Calu3 (cell line): ENCODE results near the gene ARID1B. TPM values are rescaled to one million over a fixed set of nuclear protein-coding genes. Genes with fewer than 3 reads are reported as not detected.

Experiments used
- BruUV-seq: library from RNA; stranded (reverse); fragments of 400-500 nt; replicated peaks from 2 replicates; lab custom pipeline; 2021; lab: Mats Ljungman, UMichigan
- CTCF ChIA-PET: fragments of 300-600 bp; sonication (Branson Sonifier 250); formaldehyde crosslinking; loops from one replicate; lab custom pipeline; 2022; ENCODE audit warnings: antibody characterized with exemption; lab: Charles Lee
- DNase-seq: peaks from one replicate; pipeline ENCODE4 v3.0.0; 2022
- H3K27ac Mint-ChIP-seq: one replicate; pipeline ENCODE4 v1.8.0; 2022; ENCODE audit warnings: mixed read lengths; ENCODE audit not compliant: unreplicated experiment
- H3K27me3 Mint-ChIP-seq: one replicate; pipeline ENCODE4 v1.8.0; 2022; ENCODE audit warnings: mixed read lengths; ENCODE audit not compliant: unreplicated experiment
- H3K36me3 Mint-ChIP-seq: one replicate; pipeline ENCODE4 v1.8.0; 2022; ENCODE audit warnings: mild to moderate bottlenecking, moderate library complexity, mixed read lengths; ENCODE audit not compliant: insufficient read depth, unreplicated experiment
- H3K4me1 Mint-ChIP-seq: one replicate; pipeline ENCODE4 v1.8.0; 2022; ENCODE audit warnings: mild to moderate bottlenecking, low read depth, mixed read lengths; ENCODE audit not compliant: unreplicated experiment
- H3K4me3 Mint-ChIP-seq: one replicate; pipeline ENCODE4 v1.8.0; 2022; ENCODE audit warnings: mild to moderate bottlenecking, low read depth, moderate library complexity, mixed read lengths; ENCODE audit not compliant: unreplicated experiment
- H3K9me3 Mint-ChIP-seq: one replicate; pipeline ENCODE4 v1.8.0; 2022; ENCODE audit warnings: low read depth, mixed read lengths; ENCODE audit not compliant: unreplicated experiment
- CTCF ChIP-seq: fragments of 200-600 bp; IDR thresholded peaks from one replicate; pipeline ENCODE4 v1.8.0; 2022; ENCODE audit warnings: antibody characterized with exemption; ENCODE audit not compliant: unreplicated experiment
- intact Hi-C: fragments of 100-400 bp; cut with micrococcal nuclease; formaldehyde crosslinking; loops from one replicate; pipeline ENCODE4 v1.10.0; 2022; ENCODE audit not compliant: unreplicated experiment
- total RNA-seq: library from RNA; stranded (reverse); gene quantifications from 2 replicates; pipeline ENCODE4 v1.2.3, GENCODE V29; 2022

The ARID1B gene
- total RNA-seq, 1 experiment from 2014 or later: 53.5 TPM

- CTCF ChIA-PET: no interaction called here
- intact Hi-C loops: no loop called here
- BruUV-seq: no TSS peak
- no peaks in the 10 kb centered on the region for H3K36me3 Mint-ChIP-seq
- H3K4me3 Mint-ChIP-seq: no peak overlapping the region
- no peak overlapping the region for H3K27ac Mint-ChIP-seq
- no peak for DNase-seq
- H3K9me3 Mint-ChIP-seq: no peaks in the 10 kb centered on the region
- no peaks in the 10 kb centered on the region for H3K27me3 Mint-ChIP-seq
- H3K4me1 Mint-ChIP-seq: no peaks in the 10 kb centered on the region
- TF ChIP-seq CTCF: no peak
Measured at GRCh38 chr6:157168471-157168870, 391.3 kb downstream of the ARID1B start.

DNA sequence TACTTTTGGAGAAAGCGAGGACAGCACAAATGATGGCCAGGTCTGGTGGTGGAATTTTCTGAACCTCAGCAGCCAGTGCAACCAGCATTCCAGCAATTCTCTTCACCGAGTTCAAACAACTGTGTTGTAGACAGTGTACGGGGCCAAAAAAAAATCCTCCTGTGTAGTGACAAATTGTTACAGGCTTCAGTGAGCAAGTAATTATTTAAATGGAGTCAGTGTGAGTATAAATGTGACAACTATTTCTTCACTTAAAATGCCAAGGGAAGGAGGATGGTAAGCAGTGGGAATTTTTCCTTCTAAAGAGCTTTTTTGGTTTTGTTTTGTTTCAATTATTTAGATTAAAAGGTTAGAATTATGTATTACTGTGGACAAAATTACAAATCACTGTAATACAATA is 392.0 kb downstream of the ARID1B start:
- H3K27me3 Mint-ChIP-seq: no peaks in the 10 kb centered on the region
- no peak for TF ChIP-seq CTCF
- no peak overlapping the region for H3K27ac Mint-ChIP-seq
- H3K36me3 Mint-ChIP-seq: no peaks in the 10 kb centered on the region
- H3K4me3 Mint-ChIP-seq: no peak overlapping the region
- H3K9me3 Mint-ChIP-seq: no peaks in the 10 kb centered on the region
- intact Hi-C loops: no loop called here
- no peaks in the 10 kb centered on the region for H3K4me1 Mint-ChIP-seq
- no peak for DNase-seq
- CTCF ChIA-PET: no interaction called here
- no TSS peak for BruUV-seq

DNA sequence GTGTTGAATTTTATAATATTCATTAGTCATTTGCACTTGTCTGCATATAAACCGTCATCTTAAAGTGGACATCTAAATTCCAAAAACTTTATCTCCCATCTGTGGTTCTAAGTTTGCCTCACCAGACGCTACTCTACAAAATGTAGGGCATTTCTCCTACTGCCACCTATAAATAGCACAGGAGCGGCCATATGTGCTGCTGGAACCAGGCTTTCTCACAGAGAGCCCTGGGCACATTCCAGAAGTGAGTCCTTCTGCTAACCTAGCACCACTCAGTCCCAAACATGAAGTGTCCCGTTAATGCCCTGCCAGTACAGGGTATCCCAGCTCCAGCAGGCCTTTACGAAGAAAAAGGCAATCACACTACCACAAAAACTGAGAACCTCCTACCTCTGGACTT is 392.5 kb downstream of the ARID1B start:
- Mint-ChIP-seq H3K27me3 (no peaks in the 10 kb centered on the region), H3K4me3 (no peak overlapping the region), H3K27ac (no peak overlapping the region), H3K4me1 (no peaks in the 10 kb centered on the region), H3K36me3 (no peaks in the 10 kb centered on the region), H3K9me3 (no peaks in the 10 kb centered on the region)
- intact Hi-C loops: no loop called here
- DNase-seq: no peak
- CTCF ChIA-PET: no interaction called here
- TF ChIP-seq CTCF: no peak
- BruUV-seq: no TSS peak

- BruUV-seq: no TSS peak
- DNase-seq: no peak
- TF ChIP-seq CTCF: no peak
- no peak overlapping the region for H3K4me3 Mint-ChIP-seq
- CTCF ChIA-PET: no interaction called here
- intact Hi-C loops: no loop called here
- no peaks in the 10 kb centered on the region for H3K36me3 Mint-ChIP-seq
- H3K27me3 Mint-ChIP-seq: no peaks in the 10 kb centered on the region
- H3K4me1 Mint-ChIP-seq: no peaks in the 10 kb centered on the region
- no peaks in the 10 kb centered on the region for H3K9me3 Mint-ChIP-seq
- no peak overlapping the region for H3K27ac Mint-ChIP-seq
Measured at GRCh38 chr6:157170535-157170934, 393.4 kb downstream of the ARID1B start.

- Mint-ChIP-seq H3K4me1 (no peaks in the 10 kb centered on the region), H3K36me3 (no peaks in the 10 kb centered on the region), H3K27me3 (no peaks in the 10 kb centered on the region), H3K4me3 (no peak overlapping the region), H3K27ac (no peak overlapping the region), H3K9me3 (no peaks in the 10 kb centered on the region)
- CTCF ChIA-PET: no interaction called here
- intact Hi-C loops: no loop called here
- BruUV-seq: no TSS peak
- no peak for DNase-seq
- TF ChIP-seq CTCF: no peak
Measured at GRCh38 chr6:157171801-157172200, 394.6 kb downstream of the ARID1B start.
